Transverse colon (tissue), 4 donors: ENCODE results near the gene FKBP4. TPM values are rescaled to one million over a fixed set of nuclear protein-coding genes. Genes with fewer than 3 reads are reported as not detected.

Experiments
- DNase-seq: peaks from one replicate; pipeline ENCODE4 v3.0.0-alpha.2; 2019
- H3K27ac ChIP-seq, 4 donors: fragments of 200-600 bp; sonication (generic); 2 replicates each; pipeline ENCODE4 v1.5.1; 2016 to 2018; ENCODE audit warnings: inconsistent platforms in 4 of 4
- H3K27me3 ChIP-seq: fragments of 200-600 bp; sonication (generic); 2 replicates; pipeline ENCODE4 v1.5.1; 2017; ENCODE audit warnings: inconsistent platforms
- H3K36me3 ChIP-seq, 4 donors: fragments of 200-600 bp; sonication (generic); 2 replicates each; pipeline ENCODE4 v1.5.1; 2017 to 2019; ENCODE audit warnings: inconsistent platforms in 4 of 4
- H3K4me1 ChIP-seq, 4 donors: fragments of 200-600 bp; sonication (generic); 2 replicates each; pipeline ENCODE4 v1.5.1; 2017 to 2020; ENCODE audit warnings: inconsistent platforms in 4 of 4
- H3K4me3 ChIP-seq, 4 donors: fragments of 200-600 bp; sonication (generic); 1 replicate in 1 of 4; 2 replicates in 3 of 4; pipeline versions ENCODE4 v1.5.1 to v1.6.1; 2017 to 2019; ENCODE audit warnings: inconsistent platforms in 4 of 4
- H3K9me3 ChIP-seq, 2 donors: fragments of 200-600 bp; sonication (generic); 2 replicates each; pipeline ENCODE4 v1.5.1; 2017 to 2019; ENCODE audit warnings: inconsistent platforms in 2 of 2
- EP300 ChIP-seq: sonication (generic); formaldehyde crosslinking; IDR thresholded peaks from one replicate; pipeline ENCODE4 v1.6.1; 2017; ENCODE audit warnings: antibody characterized with exemption, low read depth
- POLR2A ChIP-seq: fragments of 450-650 bp; IDR thresholded peaks from one replicate; pipeline ENCODE4 v1.6.1; 2016; ENCODE audit warnings: antibody characterized with exemption, mild to moderate bottlenecking, moderate library complexity
- POLR2AphosphoS5 ChIP-seq, 3 donors: sonication (generic); formaldehyde crosslinking; IDR thresholded peaks; one replicate each; pipeline ENCODE4 v1.6.1; 2016; ENCODE audit warnings: antibody characterized with exemption in 3 of 3
- WGBS, 2 donors: methylation state at CpG; one replicate each; pipeline ENCODE4 v1.1.5; 2018; ENCODE audit warnings: low coverage in 1 of 2; 5-methylcytosine and 5-hydroxymethylcytosine counted together
- in situ Hi-C, 4 donors: fragments of 200-750 bp; cut with MboI; loops; one replicate each; pipeline versions ENCODE4 v1.15.0 to v1.15.1; 2017; ENCODE audit warnings: low sequenced_read_pairs in 3 of 4, low pct_ligation_motif_present in 1 of 4, low pct_unique_long_range_greater_than_20kb in 1 of 4
- intact Hi-C: fragments of 100-400 bp; cut with DNase I; formaldehyde crosslinking; loops from one replicate; pipeline ENCODE4 v1.15.1; 2023; ENCODE audit warnings: low total_unique reads
- total RNA-seq, 4 donors: library from RNA; depleted of rRNA; stranded (reverse); fragments of >200 nt; gene quantifications; one replicate each; pipeline ENCODE4 v1.1.0, GENCODE V29; 2016
- TF ChIP-seq, protein P1 (sequence below), 5 experiments: fragments of 200-600 bp in 3 of 5; fragments of 450-650 bp in 2 of 5; sonication (generic) in 3 of 5; IDR thresholded peaks; 1 replicate in 2 of 5; 2 replicates in 3 of 5; pipeline ENCODE4 v1.5.1; 2016 to 2017; ENCODE audit warnings: antibody characterized with exemption in 5 of 5, inconsistent platforms in 3 of 5, mild to moderate bottlenecking in 2 of 5, moderate library complexity in 1 of 5

FKBP4 gene
- total RNA-seq, 4 donors from 2014 or later, result 35.4 to 82.4 (median 49.2) TPM

DNA sequence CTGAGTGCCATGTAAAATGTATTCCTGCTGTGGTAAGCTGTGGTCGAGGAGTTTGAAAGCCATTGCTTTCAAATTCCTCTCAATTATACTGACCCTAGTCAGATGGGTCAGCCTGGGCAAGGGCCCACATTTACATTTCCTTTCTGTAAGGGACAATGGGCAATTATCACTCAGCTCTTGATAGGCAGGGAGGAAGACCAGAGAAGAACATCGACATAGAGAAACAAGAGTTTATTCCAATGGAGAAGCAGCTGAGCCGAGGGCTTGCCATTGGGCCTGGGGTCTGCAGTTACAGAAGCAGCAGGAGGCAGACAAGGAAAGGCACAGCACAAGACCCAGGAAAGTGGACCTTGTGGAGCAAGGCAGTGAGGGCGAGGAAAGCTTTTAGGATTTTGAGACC is 30.4 kb downstream of the FKBP4 start:
- Histone ChIP-seq H3K27me3 (no peaks in the 10 kb centered on the region), H3K4me1 (no peaks in the 10 kb centered on the region), H3K27ac (no peak overlapping the region), H3K4me3 (no peak overlapping the region), H3K9me3 (no peaks in the 10 kb centered on the region), H3K36me3 (peaks cover 0 to 57% (median 26%) of the 10 kb centered on the region in 4 donors)
- DNase-seq, result no peak
- TF ChIP-seq, protein P1, sequence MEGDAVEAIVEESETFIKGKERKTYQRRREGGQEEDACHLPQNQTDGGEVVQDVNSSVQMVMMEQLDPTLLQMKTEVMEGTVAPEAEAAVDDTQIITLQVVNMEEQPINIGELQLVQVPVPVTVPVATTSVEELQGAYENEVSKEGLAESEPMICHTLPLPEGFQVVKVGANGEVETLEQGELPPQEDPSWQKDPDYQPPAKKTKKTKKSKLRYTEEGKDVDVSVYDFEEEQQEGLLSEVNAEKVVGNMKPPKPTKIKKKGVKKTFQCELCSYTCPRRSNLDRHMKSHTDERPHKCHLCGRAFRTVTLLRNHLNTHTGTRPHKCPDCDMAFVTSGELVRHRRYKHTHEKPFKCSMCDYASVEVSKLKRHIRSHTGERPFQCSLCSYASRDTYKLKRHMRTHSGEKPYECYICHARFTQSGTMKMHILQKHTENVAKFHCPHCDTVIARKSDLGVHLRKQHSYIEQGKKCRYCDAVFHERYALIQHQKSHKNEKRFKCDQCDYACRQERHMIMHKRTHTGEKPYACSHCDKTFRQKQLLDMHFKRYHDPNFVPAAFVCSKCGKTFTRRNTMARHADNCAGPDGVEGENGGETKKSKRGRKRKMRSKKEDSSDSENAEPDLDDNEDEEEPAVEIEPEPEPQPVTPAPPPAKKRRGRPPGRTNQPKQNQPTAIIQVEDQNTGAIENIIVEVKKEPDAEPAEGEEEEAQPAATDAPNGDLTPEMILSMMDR (IDR thresholded peaks at IDR 0.05), result no peak
- TF ChIP-seq EP300 (no peak), POLR2AphosphoS5 (IDR thresholded peaks at IDR 0.05) (no peak), POLR2A (no peak)
- WGBS, 2 donors, result 85% methylated on average over 4 of the region's 4 CpGs; no CpG with 5 or more reads in 1 of the 2 donors
- intact Hi-C loops (no loop called here), in situ Hi-C loops (no loop called here)

DNA sequence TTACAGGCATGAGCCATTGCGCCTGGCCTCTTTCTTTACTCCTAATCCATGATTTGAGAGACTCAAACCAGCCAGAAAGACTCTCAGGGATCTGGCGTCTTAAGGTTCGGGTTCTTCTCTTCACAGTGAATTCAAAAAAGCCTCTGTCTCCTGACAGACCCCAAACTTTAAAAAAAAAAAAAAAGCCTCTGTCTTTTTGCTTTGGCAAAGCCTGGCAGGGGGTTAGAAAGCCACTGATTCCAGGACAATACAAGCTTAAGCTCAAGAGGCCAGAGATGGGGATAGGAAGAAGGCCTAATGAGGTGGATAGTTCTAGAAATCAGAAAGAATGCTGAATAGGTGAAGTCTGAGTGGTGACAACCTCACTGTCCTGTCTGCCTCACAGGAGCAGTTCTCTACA is 31.3 kb downstream of the FKBP4 start:
- intact Hi-C loops, result no loop called here
- TF ChIP-seq POLR2AphosphoS5 (IDR thresholded peaks at IDR 0.05), result no peak
- peaks cover 0 to 57% (median 24%) of the 10 kb centered on the region in 4 donors for H3K36me3 ChIP-seq

DNA sequence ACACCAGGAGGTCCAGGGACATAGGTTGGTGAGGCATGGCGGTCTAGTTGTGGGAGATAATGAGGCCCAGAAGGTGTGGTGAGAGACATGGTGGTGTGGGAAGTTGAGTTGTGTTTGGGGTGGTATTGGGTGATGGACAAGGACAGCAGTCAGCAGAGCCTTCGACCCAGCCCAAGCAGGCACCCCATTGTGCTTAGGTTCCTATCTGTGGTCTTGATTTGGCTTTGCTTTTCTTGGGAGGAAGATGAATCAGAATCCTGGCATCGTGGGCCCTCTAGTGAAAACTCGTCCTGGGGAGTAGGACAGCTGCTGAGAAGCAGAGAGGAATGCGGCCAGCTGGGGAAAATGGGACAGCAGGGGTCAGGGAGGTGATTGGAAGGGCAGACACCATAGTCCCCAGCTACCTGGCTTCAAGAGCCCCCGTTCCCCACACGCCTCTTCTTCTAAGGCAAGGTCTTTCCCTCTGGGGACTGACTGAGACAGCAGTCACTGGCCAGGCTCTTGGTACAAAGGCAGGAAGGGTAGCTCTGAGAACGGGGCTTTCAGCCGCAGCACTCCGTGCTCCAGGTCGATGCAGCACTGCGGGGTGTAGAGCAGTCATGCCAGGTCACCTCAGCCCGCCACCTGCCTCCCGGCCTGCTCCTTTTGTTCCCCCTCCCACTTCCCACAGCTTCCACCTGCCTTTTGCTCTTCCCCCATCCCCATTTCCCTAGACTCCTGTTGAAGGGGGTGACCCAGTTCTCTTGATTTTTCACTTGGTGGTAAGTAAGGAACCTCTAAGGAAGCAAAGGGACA is 32.1 kb downstream of the FKBP4 start:
- no peak overlapping the region for H3K4me3 ChIP-seq
- no peak for DNase-seq
- in situ Hi-C loops (no loop called here), intact Hi-C loops (no loop called here)
- no peaks in the 10 kb centered on the region for H3K27me3 ChIP-seq
- no peak for TF ChIP-seq POLR2AphosphoS5 (IDR thresholded peaks at IDR 0.05)
- no peak for TF ChIP-seq POLR2A
- TF ChIP-seq, protein P1 (IDR thresholded peaks at IDR 0.05), result no peak
- peaks cover 0 to 52% (median 20%) of the 10 kb centered on the region in 4 donors for H3K36me3 ChIP-seq
- no peaks in the 10 kb centered on the region for H3K4me1 ChIP-seq
- WGBS, 2 donors, result 90 to 100% methylated on average over 1 to 14 of the region's 14 CpGs
- H3K9me3 ChIP-seq, result no peaks in the 10 kb centered on the region
- H3K27ac ChIP-seq, result no peak overlapping the region

More for the DNA sequence above, 31.3 kb downstream of the FKBP4 start:
- no peaks in the 10 kb centered on the region for H3K27me3 ChIP-seq
- 100% methylated on average over 1 to 3 of the region's 3 CpGs for WGBS, 2 donors
- no peaks in the 10 kb centered on the region for H3K9me3 ChIP-seq
- no peaks in the 10 kb centered on the region for H3K4me1 ChIP-seq
- no peak overlapping the region for H3K4me3 ChIP-seq
- no peak for DNase-seq
- in situ Hi-C loops, result no loop called here
- no peak overlapping the region for H3K27ac ChIP-seq

DNA sequence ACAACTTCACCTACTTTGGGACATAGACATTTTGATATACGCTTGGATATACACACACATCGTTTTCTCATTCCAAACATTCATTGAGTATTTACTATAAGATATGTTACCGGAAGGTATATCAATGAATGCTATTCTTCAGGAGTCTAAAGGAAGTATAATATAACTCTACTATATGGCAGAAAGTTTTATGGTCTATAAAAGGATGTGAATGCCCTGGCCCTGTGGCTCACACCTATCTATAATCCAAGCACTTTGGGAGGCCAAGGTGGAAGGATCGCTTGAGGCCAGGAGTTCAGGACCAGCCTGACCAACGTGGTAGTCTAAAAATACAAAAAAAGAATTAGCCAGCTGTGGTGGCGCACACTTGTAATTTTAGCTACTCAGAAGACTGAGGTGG is 34.5 kb downstream of the FKBP4 start:
- Histone ChIP-seq H3K27me3 (no peaks in the 10 kb centered on the region), H3K27ac (no peak overlapping the region), H3K4me1 (no peaks in the 10 kb centered on the region), H3K9me3 (no peaks in the 10 kb centered on the region), H3K4me3 (no peak overlapping the region), H3K36me3 (peaks cover 0 to 32% (median 15%) of the 10 kb centered on the region in 4 donors)
- no peak for TF ChIP-seq EP300
- intact Hi-C loops, result no loop called here
- no peak for DNase-seq
- WGBS, 2 donors, result 72 to 80% methylated on average over 5 to 6 of the region's 6 CpGs
- in situ Hi-C loops, result no loop called here

DNA sequence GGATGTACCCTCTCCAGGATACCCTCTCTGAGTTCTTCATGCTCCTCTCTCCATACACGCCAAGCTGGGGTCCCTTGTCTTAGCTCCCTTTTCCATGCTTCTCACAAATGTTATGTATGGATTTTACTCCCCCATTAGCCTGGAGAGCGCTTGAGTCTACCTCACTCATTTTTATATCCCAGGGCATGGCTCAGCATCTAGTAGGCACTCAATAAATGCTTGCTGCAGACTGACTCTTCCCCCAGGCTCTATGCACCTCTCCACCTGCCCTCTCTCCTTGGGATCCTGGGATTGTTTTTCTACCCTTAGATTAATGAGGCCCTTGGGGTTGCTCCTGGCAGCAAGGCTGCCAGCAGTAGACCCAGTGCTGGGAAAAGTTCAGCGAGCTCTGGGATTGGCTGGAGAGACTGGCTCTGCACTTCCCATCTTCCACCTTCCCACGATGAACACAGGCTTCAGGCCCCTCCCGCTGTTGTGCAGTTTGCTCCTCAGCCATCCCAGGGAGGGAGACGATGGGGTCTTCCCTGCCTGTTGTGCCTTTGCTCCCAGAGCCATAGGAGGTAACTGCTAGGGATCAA is 37.9 kb downstream of the FKBP4 start:
- DNase-seq, result no peak
- Histone ChIP-seq H3K9me3 (no peaks in the 10 kb centered on the region), H3K4me3 (no peak overlapping the region), H3K27me3 (no peaks in the 10 kb centered on the region), H3K4me1 (peaks cover 0 to 13% (median 7%) of the 10 kb centered on the region in 4 donors), H3K27ac (no peak overlapping the region), H3K36me3 (peaks cover 0 to 6% (median 3%) of the 10 kb centered on the region in 4 donors)
- in situ Hi-C loops, result no loop called here
- no peak for TF ChIP-seq EP300
- no peak for TF ChIP-seq POLR2A
- TF ChIP-seq, protein P1 (IDR thresholded peaks at IDR 0.05), result no peak
- TF ChIP-seq POLR2AphosphoS5 (IDR thresholded peaks at IDR 0.05), result no peak
- intact Hi-C loops, result no loop called here
- 75 to 90% methylated on average over 2 to 6 of the region's 6 CpGs for WGBS, 2 donors
